ENCODE measurements around the gene WDR70.
"Not testable (repeated sequence)": the region's sequence is repeated elsewhere in the genome, so short reads cannot be mapped to it uniquely, and the experiment has no call there.

Gene WDR70

GRCh38 chr5:37786862-37787519, 407.9 kb downstream of the WDR70 start:
- no peak overlapping the region for H3K4me3 ChIP-seq (ENCODE audit: low read length)
- TF ChIP-seq ZNF274 (IDR thresholded peaks at IDR 0.05; ENCODE audit: low read depth, low read length) = no peak

GRCh38 chr5:37787742-37788141, 408.6 kb downstream of the WDR70 start:
- TF ChIP-seq ZNF274 (IDR thresholded peaks at IDR 0.05; ENCODE audit: low read depth, low read length) = no peak

GRCh38 chr5:37789991-37790390, 410.9 kb downstream of the WDR70 start:
- H3K4me3 ChIP-seq (ENCODE audit: low read length) = no peak overlapping the region
- no peak for TF ChIP-seq ZNF274 (IDR thresholded peaks at IDR 0.05; ENCODE audit: low read depth, low read length)

More at GRCh38 chr5:37787742-37788141, 408.6 kb downstream of the WDR70 start:
- no peak overlapping the region for H3K4me3 ChIP-seq (ENCODE audit: low read length)

- TF ChIP-seq ZNF274 (IDR thresholded peaks at IDR 0.05; ENCODE audit: low read depth, low read length) = no peak
- no peak overlapping the region for H3K4me3 ChIP-seq (ENCODE audit: low read length)
Measured at GRCh38 chr5:37791321-37791720, 412.2 kb downstream of the WDR70 start.

- H3K4me3 ChIP-seq (ENCODE audit: low read length) = no peak overlapping the region
- no peak for TF ChIP-seq ZNF274 (IDR thresholded peaks at IDR 0.05; ENCODE audit: low read depth, low read length)
Measured at GRCh38 chr5:37792975-37793631, 414.0 kb downstream of the WDR70 start.

- not testable (repeated sequence) for H3K4me3 ChIP-seq (ENCODE audit: low read length)
Measured at GRCh38 chr5:37795292-37795691, 416.2 kb downstream of the WDR70 start.

- not testable (repeated sequence) for H3K4me3 ChIP-seq (ENCODE audit: low read length)
Measured at GRCh38 chr5:37796435-37796834, 417.3 kb downstream of the WDR70 start.

GRCh38 chr5:37799865-37800421, 420.8 kb downstream of the WDR70 start:
- no peak for TF ChIP-seq ZNF274 (IDR thresholded peaks at IDR 0.05; ENCODE audit: low read depth, low read length)
- H3K4me3 ChIP-seq (ENCODE audit: low read length) = no peak overlapping the region

- no peak overlapping the region for H3K4me3 ChIP-seq (ENCODE audit: low read length)
- no peak for TF ChIP-seq ZNF274 (IDR thresholded peaks at IDR 0.05; ENCODE audit: low read depth, low read length)
Measured at GRCh38 chr5:37801521-37801920, 422.4 kb downstream of the WDR70 start.
